HepG2 (cell line): ENCODE results near the gene DDC. TPM values are rescaled to one million over a fixed set of nuclear protein-coding genes. Genes with fewer than 3 reads are reported as not detected.

Experiments used
- ATAC-seq: fragments of 200-7000 bp; cut with Tn5 transposase; 3 replicates; pipeline ENCODE4 v1.9.1; 2020; ENCODE audit warnings: mild to moderate bottlenecking, moderate library complexity
- BruUV-seq: library from RNA; stranded (reverse); fragments of 400-500 nt; replicated peaks from 2 replicates; lab custom pipeline; 2021; lab: Mats Ljungman, UMichigan
- CTCF ChIA-PET: fragments of 300-600 bp; formaldehyde crosslinking; extraction: SDS; loops from one replicate; lab custom pipeline; 2021; ENCODE audit warnings: low total read pairs, inconsistent platforms, low intra/inter-chr PET ratio; lab: Yijun Ruan, JAX
- POLR2A ChIA-PET: fragments of 350-600 bp; sonication (Branson Sonifier 250); formaldehyde crosslinking; loops from one replicate; lab custom pipeline; 2020; ENCODE audit warnings: antibody characterized with exemption, inconsistent platforms; lab: Yijun Ruan, JAX
- DNase-seq: peaks from one replicate; pipeline ENCODE4 v3.0.0-alpha.2; 2015; ENCODE audit warnings: low spot score
- FAIRE-seq: peaks from 3 replicates; lab custom pipeline; 2011; peaks lifted over from hg19 to GRCh38; lab: Jason Lieb, UNC
- H2AFZ ChIP-seq: one replicate; pipeline ENCODE4 v1.6.1; 2011; ENCODE audit warnings: low read length, inconsistent platforms
- H3K27ac ChIP-seq: fragments of 300-600 bp; 3 replicates; pipeline ENCODE4 v1.8.0; 2011; ENCODE audit warnings: mixed run types, mild to moderate bottlenecking, mixed read lengths, low read length, inconsistent platforms; ENCODE audit not compliant: insufficient read depth; ENCODE audit errors: extremely low read length
- H3K27me3 ChIP-seq, 2 experiments: fragments of 200-600 bp in 1 of 2; 2 replicates in 1 of 2; 3 replicates in 1 of 2; pipeline versions ENCODE4 v1.6.0 to v1.8.0; 2011; ENCODE audit warnings: low read length in 2 of 2, mild to moderate bottlenecking in 2 of 2, moderate library complexity in 2 of 2, inconsistent platforms in 1 of 2; ENCODE audit not compliant: insufficient read depth in 2 of 2, control insufficient read depth in 1 of 2
- H3K36me3 ChIP-seq, 2 experiments: fragments of 200-600 bp in 1 of 2; replicated peaks in 1 of 2; 2 replicates in 1 of 2; 3 replicates in 1 of 2; pipeline versions ENCODE4 v1.5.1 to v1.8.0; 2011; ENCODE audit warnings: low read length in 2 of 2, inconsistent platforms in 1 of 2; ENCODE audit not compliant: insufficient read depth in 2 of 2, control insufficient read depth in 1 of 2
- H3K4me1 ChIP-seq: 2 replicates; pipeline ENCODE4 v1.5.1; 2012; ENCODE audit warnings: low read length, inconsistent platforms; ENCODE audit not compliant: insufficient read depth
- H3K4me2 ChIP-seq: 2 replicates; pipeline ENCODE4 v1.6.0; 2011; ENCODE audit warnings: low read depth, low read length, inconsistent platforms
- H3K4me3 ChIP-seq, 3 experiments: fragments of 200-600 bp in 1 of 3; sonication (generic), shearing (Covaris generic) in 1 of 3; replicated peaks in 1 of 3; 2 replicates each; pipeline ENCODE4 v1.5.1; 2011 to 2016; ENCODE audit warnings: low read length in 3 of 3, inconsistent platforms in 2 of 3, low read depth in 2 of 3, mild to moderate bottlenecking in 2 of 3, control low read depth in 1 of 3, mixed read lengths in 1 of 3; ENCODE audit not compliant: insufficient read depth in 1 of 3
- H3K79me2 ChIP-seq: one replicate; pipeline ENCODE4 v1.6.1; 2011; ENCODE audit warnings: low read length, inconsistent platforms; ENCODE audit not compliant: insufficient read depth
- H3K9ac ChIP-seq: 2 replicates; pipeline ENCODE4 v1.6.0; 2011; ENCODE audit warnings: mild to moderate bottlenecking, low read depth, low read length, inconsistent platforms; ENCODE audit not compliant: insufficient read depth
- H3K9me3 ChIP-seq: 2 replicates; pipeline ENCODE4 v1.5.1; 2012; ENCODE audit warnings: mild to moderate bottlenecking, low read length
- H4K20me1 ChIP-seq: 2 replicates; pipeline ENCODE4 v1.6.0; 2011; ENCODE audit warnings: inconsistent platforms, mild to moderate bottlenecking, low read length, moderate library complexity; ENCODE audit not compliant: insufficient read depth
- BATF2 ChIP-seq: sonication (generic); formaldehyde crosslinking; IDR thresholded peaks from 2 replicates; pipeline ENCODE4 v1.8.0; 2022; ENCODE audit warnings: mild to moderate bottlenecking, missing genetic modification reagents, moderate library complexity
- HCFC1 ChIP-seq: fragments of 150-350 bp; IDR thresholded peaks from 2 replicates; pipeline ENCODE4 v1.6.1; 2014; ENCODE audit warnings: low read depth, low read length
- LBX2 ChIP-seq: sonication (generic); formaldehyde crosslinking; IDR thresholded peaks from 2 replicates; pipeline ENCODE4 v1.5.0; 2020; ENCODE audit warnings: missing genetic modification reagents, mild to moderate bottlenecking, borderline replicate concordance
- PITX1 ChIP-seq: sonication (generic); formaldehyde crosslinking; IDR thresholded peaks from 2 replicates; pipeline ENCODE4 v1.5.1; 2020; ENCODE audit warnings: mild to moderate bottlenecking, missing genetic modification reagents
- REL ChIP-seq: sonication (generic); formaldehyde crosslinking; conservative IDR thresholded peaks from 2 replicates; pipeline ENCODE4 v1.8.0; 2022; ENCODE audit warnings: mild to moderate bottlenecking, missing genetic modification reagents, moderate library complexity
- TMF1 ChIP-seq: sonication (generic); formaldehyde crosslinking; IDR thresholded peaks from 2 replicates; pipeline ENCODE4 v1.8.1; 2022; ENCODE audit warnings: low read depth, missing genetic modification reagents
- YY1 ChIP-seq: IDR thresholded peaks from 2 replicates; pipeline ENCODE4 v1.6.1; 2011; ENCODE audit warnings: low read length, low read depth, moderate library complexity, mild to moderate bottlenecking; ENCODE audit not compliant: insufficient read depth, insufficient replicate concordance
- ZBTB3 ChIP-seq: sonication (generic); formaldehyde crosslinking; IDR thresholded peaks from 2 replicates; pipeline ENCODE4 v1.4.0; 2020; ENCODE audit warnings: low read depth, mild to moderate bottlenecking, moderate library complexity, missing genetic modification reagents, borderline replicate concordance
- WGBS: methylation state at CpG from one replicate; pipeline ENCODE4 v1.1.6; 2017; ENCODE audit warnings: low lambda C conversion rate; 5-methylcytosine and 5-hydroxymethylcytosine counted together
- in situ Hi-C: cut with HindIII; loops from 2 replicates; pipeline ENCODE4 v1.10.0; 2017; ENCODE audit warnings: low pct_unique_long_range_greater_than_20kb; ENCODE audit not compliant: extremely low pct_ligation_motif_present
- intact Hi-C: fragments of 100-400 bp; cut with micrococcal nuclease; formaldehyde crosslinking; loops from one replicate; pipeline ENCODE4 v1.10.0; 2022; ENCODE audit not compliant: unreplicated experiment
- polyA plus RNA-seq, 8 experiments: library from polyadenylated mRNA; depleted of rRNA in 3 of 8; stranded (reverse) in 7 of 8; unstranded in 1 of 8; fragments of >200 nt; fragmentation: Illumina TruSeq in 4 of 8; extraction: Trizol in 4 of 8; gene quantifications; 2 replicates each; pipeline versions ENCODE4 v1.2.1 to v1.2.3, GENCODE V29; 2011 to 2016; ENCODE audit warnings: low read depth in 4 of 8, missing spikeins in 1 of 8, mixed read lengths in 1 of 8; ENCODE audit not compliant: insufficient read depth in 1 of 8
- total RNA-seq, 5 experiments: library from RNA; depleted of rRNA; stranded (reverse); fragments of >200 nt; fragmentation: Illumina TruSeq; extraction: Trizol; gene quantifications; 2 replicates each; pipeline ENCODE4 v1.2.3, GENCODE V29; 2016; ENCODE audit warnings: low read depth in 1 of 5

DDC gene
- total and polyA plus RNA-seq, 2 of the 13 experiments (the other 11 are each of a cell fraction or from before 2014, with no cell fraction given), result 11.7 to 93.3 TPM

GRCh38 chr7:50470250-50471163, 94.7 kb downstream of the DDC start:
- in situ Hi-C loops, result loop anchor here (25.0 kb wide), 1 partner anchor 667 kb away; no protein-coding TSS in a partner anchor
- CTCF ChIA-PET, result no interaction called here
- no peak overlapping the region for H3K4me2 ChIP-seq
- no peak overlapping the region for H2AFZ ChIP-seq
- H3K4me3 ChIP-seq, result no peak overlapping the region
- no peak for DNase-seq
- FAIRE-seq, result no peak
- no peak for TF ChIP-seq HCFC1
- TF ChIP-seq ZBTB3, result no peak
- TF ChIP-seq YY1, result no peak
- H3K27ac ChIP-seq, result no peak overlapping the region
- no peaks in the 10 kb centered on the region for H3K27me3 ChIP-seq
- no TSS peak for BruUV-seq
- H3K9me3 ChIP-seq, result no peaks in the 10 kb centered on the region
- H3K9ac ChIP-seq, result no peak overlapping the region
- H3K36me3 ChIP-seq, result peaks cover 5 to 12% of the 10 kb centered on the region in 2 experiments; a peak in 4 of 5 replicates
- 98% methylated on average over 8 of the region's 17 CpGs for WGBS
- no peak for ATAC-seq
- no peaks in the 10 kb centered on the region for H3K79me2 ChIP-seq
- intact Hi-C loops, result no loop called here
- POLR2A ChIA-PET, result no interaction called here
- no peaks in the 10 kb centered on the region for H4K20me1 ChIP-seq
- peaks cover 8% of the 10 kb centered on the region for H3K4me1 ChIP-seq

- WGBS, result 93% methylated on average over 4 of the region's 4 CpGs
Measured at GRCh38 chr7:50469181-50469580, 96.0 kb downstream of the DDC start.

More at GRCh38 chr7:50469181-50469580, 96.0 kb downstream of the DDC start:
- FAIRE-seq (no peak), ATAC-seq (no peak), DNase-seq (no peak)
- BruUV-seq, result no TSS peak
- H3K79me2 ChIP-seq, result no peaks in the 10 kb centered on the region
- H3K4me3 ChIP-seq, result no peak overlapping the region
- intact Hi-C loops (no loop called here), in situ Hi-C loops (loop anchor here (5.0 to 25.0 kb wide), 3 partner anchors 158 to 668 kb away; no protein-coding TSS in a partner anchor)
- ChIA-PET POLR2A (no interaction called here), CTCF (interaction anchor here (2.6 kb wide), 1 partner anchor 164 kb away, joined by 31 read pairs; no protein-coding TSS in a partner anchor)
- no peak overlapping the region for H3K4me2 ChIP-seq
- H3K27me3 ChIP-seq, result no peaks in the 10 kb centered on the region
- H3K4me1 ChIP-seq, result peaks cover 8% of the 10 kb centered on the region
- peaks cover 3 to 12% of the 10 kb centered on the region in 2 experiments; a peak in 4 of 5 replicates for H3K36me3 ChIP-seq
- H2AFZ ChIP-seq, result no peak overlapping the region
- no peak overlapping the region for H3K27ac ChIP-seq
- H3K9ac ChIP-seq, result no peak overlapping the region
- H4K20me1 ChIP-seq, result no peaks in the 10 kb centered on the region
- TF ChIP-seq REL (CRISPR knock-in tag), result no peak
- TF ChIP-seq PITX1, result no peak
- TF ChIP-seq TMF1, result no peak
- no peak for TF ChIP-seq BATF2 (CRISPR knock-in tag)
- no peak for TF ChIP-seq LBX2 (CRISPR knock-in tag)
- no peaks in the 10 kb centered on the region for H3K9me3 ChIP-seq
